Breast epithelium (tissue), 3 donors: ENCODE results near the gene TSR3.

Experiments
- POLR2AphosphoS5 ChIP-seq, 3 donors: sonication (generic); formaldehyde crosslinking; IDR thresholded peaks; one replicate each; pipeline ENCODE4 v1.6.1; 2017; ENCODE audit warnings: antibody characterized with exemption in 3 of 3
- TF ChIP-seq, protein P1 (sequence below), 3 donors: fragments of 450-650 bp; IDR thresholded peaks; one replicate each; pipeline ENCODE4 v1.5.1; 2016 to 2017; ENCODE audit warnings: antibody characterized with exemption in 3 of 3, mild to moderate bottlenecking in 3 of 3, moderate library complexity in 3 of 3

DNA sequence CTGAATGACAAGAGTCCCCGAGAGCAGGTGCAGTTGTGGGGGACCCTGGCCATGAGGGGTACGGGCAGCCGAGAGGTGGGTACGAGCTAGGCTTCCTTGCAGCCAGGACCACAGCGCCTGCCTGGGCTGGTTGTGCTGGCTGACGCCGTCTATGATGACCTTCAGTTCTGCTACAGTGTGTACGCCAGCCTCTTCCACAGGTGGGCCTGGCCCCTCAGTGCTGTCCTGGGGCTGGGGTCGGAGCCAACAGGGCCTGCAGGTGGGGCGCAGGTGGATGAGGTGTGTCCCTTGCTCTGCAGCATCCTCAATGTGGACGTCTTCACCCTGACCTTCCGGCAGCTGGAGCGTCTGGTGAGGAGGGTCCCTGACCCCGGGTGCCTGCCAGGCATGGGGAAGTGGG, 7.2 kb downstream of the TSR3 start:
- TF ChIP-seq, protein P1, sequence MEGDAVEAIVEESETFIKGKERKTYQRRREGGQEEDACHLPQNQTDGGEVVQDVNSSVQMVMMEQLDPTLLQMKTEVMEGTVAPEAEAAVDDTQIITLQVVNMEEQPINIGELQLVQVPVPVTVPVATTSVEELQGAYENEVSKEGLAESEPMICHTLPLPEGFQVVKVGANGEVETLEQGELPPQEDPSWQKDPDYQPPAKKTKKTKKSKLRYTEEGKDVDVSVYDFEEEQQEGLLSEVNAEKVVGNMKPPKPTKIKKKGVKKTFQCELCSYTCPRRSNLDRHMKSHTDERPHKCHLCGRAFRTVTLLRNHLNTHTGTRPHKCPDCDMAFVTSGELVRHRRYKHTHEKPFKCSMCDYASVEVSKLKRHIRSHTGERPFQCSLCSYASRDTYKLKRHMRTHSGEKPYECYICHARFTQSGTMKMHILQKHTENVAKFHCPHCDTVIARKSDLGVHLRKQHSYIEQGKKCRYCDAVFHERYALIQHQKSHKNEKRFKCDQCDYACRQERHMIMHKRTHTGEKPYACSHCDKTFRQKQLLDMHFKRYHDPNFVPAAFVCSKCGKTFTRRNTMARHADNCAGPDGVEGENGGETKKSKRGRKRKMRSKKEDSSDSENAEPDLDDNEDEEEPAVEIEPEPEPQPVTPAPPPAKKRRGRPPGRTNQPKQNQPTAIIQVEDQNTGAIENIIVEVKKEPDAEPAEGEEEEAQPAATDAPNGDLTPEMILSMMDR (IDR thresholded peaks at IDR 0.05) = no peak
- no peak for TF ChIP-seq POLR2AphosphoS5 (IDR thresholded peaks at IDR 0.05)
